ENCODE measurements around the gene EGFL7.

DNA sequence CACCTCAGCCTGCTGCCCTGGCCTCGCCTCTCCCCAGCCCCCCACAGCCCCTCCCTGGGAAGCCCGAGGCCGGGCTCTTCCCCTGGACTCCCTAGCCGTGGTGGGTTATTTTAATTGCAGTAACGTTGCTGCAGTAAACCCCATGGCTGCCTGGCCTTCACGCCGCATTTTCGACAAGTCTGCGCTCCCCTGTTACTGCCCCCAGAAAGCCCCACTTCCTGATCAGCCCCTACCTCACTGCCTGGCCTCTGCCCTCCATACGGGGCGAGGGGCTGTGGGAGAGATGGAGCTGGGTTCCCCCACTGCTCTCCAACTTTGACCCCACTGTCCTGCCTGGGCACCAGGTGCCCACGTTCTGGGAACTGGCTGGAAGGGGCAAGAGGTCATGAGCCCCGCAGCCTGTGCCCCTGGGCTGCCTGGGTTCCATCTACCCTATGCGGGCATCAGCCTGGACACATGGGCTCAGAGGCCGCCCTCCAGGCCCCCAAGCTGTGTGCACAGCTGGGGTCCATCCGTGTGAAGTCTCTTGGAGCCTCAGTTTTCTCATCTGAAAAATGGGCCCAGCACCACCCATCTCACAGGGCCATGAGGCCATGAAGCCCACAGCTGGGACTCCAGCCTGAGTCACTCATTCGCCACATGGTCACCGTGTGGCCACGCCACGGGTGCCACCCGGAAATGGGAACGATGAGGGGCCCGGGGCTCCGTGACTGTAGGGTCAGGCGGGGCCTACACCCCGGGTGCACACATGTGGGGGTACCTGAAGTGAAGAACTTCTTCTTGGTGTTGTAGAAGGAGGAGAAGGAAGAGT, 11.5 kb downstream of the EGFL7 start:
- TF ChIP-seq EZH2 (IDR thresholded peaks at IDR 0.05; ENCODE audit: low read depth) = no peak
- TF ChIP-seq, protein P1, sequence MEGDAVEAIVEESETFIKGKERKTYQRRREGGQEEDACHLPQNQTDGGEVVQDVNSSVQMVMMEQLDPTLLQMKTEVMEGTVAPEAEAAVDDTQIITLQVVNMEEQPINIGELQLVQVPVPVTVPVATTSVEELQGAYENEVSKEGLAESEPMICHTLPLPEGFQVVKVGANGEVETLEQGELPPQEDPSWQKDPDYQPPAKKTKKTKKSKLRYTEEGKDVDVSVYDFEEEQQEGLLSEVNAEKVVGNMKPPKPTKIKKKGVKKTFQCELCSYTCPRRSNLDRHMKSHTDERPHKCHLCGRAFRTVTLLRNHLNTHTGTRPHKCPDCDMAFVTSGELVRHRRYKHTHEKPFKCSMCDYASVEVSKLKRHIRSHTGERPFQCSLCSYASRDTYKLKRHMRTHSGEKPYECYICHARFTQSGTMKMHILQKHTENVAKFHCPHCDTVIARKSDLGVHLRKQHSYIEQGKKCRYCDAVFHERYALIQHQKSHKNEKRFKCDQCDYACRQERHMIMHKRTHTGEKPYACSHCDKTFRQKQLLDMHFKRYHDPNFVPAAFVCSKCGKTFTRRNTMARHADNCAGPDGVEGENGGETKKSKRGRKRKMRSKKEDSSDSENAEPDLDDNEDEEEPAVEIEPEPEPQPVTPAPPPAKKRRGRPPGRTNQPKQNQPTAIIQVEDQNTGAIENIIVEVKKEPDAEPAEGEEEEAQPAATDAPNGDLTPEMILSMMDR (conservative IDR thresholded peaks at IDR 0.05) = no peak
